Smooth muscle cell (in vitro differentiated cells): Measurements from ENCODE around the gene SP6. TPM values are rescaled to one million over a fixed set of nuclear protein-coding genes. Genes with fewer than 3 reads are reported as not detected.

Experiments used
- DNase-seq: peaks from one replicate; lab custom pipeline; 2025; ENCODE audit not compliant: unreplicated experiment; lab: John Stamatoyannopoulos, UW
- H2AFZ ChIP-seq: fragments of 200-600 bp; sonication (generic); 2 replicates; pipeline ENCODE4 v1.6.0; 2016; ENCODE audit warnings: antibody characterized with exemption, low read depth, mild to moderate bottlenecking
- H3F3A ChIP-seq: fragments of 200-600 bp; sonication (generic); 2 replicates; pipeline ENCODE4 v1.6.0; 2017; ENCODE audit warnings: antibody characterized with exemption, low read depth
- H3K27ac ChIP-seq: fragments of 200-600 bp; sonication (generic); 2 replicates; pipeline ENCODE4 v1.5.1; 2016; ENCODE audit warnings: low read depth, mild to moderate bottlenecking
- H3K27me3 ChIP-seq: fragments of 200-600 bp; sonication (generic); 2 replicates; pipeline ENCODE4 v1.6.1; 2016; ENCODE audit warnings: low read depth, mild to moderate bottlenecking
- H3K36me3 ChIP-seq: fragments of 200-600 bp; sonication (generic); 2 replicates; pipeline ENCODE4 v1.5.1; 2016; ENCODE audit warnings: low read depth
- H3K4me1 ChIP-seq: fragments of 200-600 bp; sonication (generic); 2 replicates; pipeline ENCODE4 v1.5.1; 2016; ENCODE audit warnings: low read depth
- H3K4me2 ChIP-seq: fragments of 200-600 bp; sonication (generic); 2 replicates; pipeline ENCODE4 v1.6.0; 2016; ENCODE audit warnings: mild to moderate bottlenecking
- H3K4me3 ChIP-seq: fragments of 200-600 bp; sonication (generic); 2 replicates; pipeline ENCODE4 v1.5.1; 2016; ENCODE audit warnings: mild to moderate bottlenecking
- H3K79me2 ChIP-seq: fragments of 200-600 bp; sonication (generic); 2 replicates; pipeline ENCODE4 v1.6.0; 2016; ENCODE audit warnings: low read depth, mild to moderate bottlenecking
- H3K9ac ChIP-seq: fragments of 200-600 bp; sonication (generic); 2 replicates; pipeline ENCODE4 v1.6.0; 2016; ENCODE audit warnings: low read depth
- H3K9me3 ChIP-seq: fragments of 200-600 bp; sonication (generic); replicated peaks from 2 replicates; pipeline ENCODE4 v1.5.1; 2016; ENCODE audit warnings: low read depth
- H4K20me1 ChIP-seq: fragments of 200-600 bp; sonication (generic); 2 replicates; pipeline ENCODE4 v1.6.0; 2016; ENCODE audit warnings: low read depth
- CTCF ChIP-seq: fragments of 200-600 bp; sonication (generic); IDR thresholded peaks from 2 replicates; pipeline ENCODE4 v1.5.1; 2017; ENCODE audit warnings: borderline replicate concordance, mild to moderate bottlenecking, antibody characterized with exemption; ENCODE audit not compliant: insufficient read depth, poor library complexity, severe bottlenecking
- WGBS: methylation state at CpG from one replicate; pipeline ENCODE4 v1.1.7; 2016; ENCODE audit warnings: low lambda C conversion rate; 5-methylcytosine and 5-hydroxymethylcytosine counted together
- polyA plus RNA-seq: library from polyadenylated mRNA; unstranded; fragments of >200 nt; fragmentation: Nextera tagmentation; extraction: Ambion mirVana; gene quantifications from 2 replicates; pipeline ENCODE4 v1.2.1, GENCODE V29; 2016
- total RNA-seq: library from RNA; depleted of rRNA; stranded (reverse); fragments of >200 nt; gene quantifications from 2 replicates; pipeline ENCODE4 v1.2.3, GENCODE V29; 2014

The SP6 gene
- total and polyA plus RNA-seq, 2 experiments from 2014 or later = 9.3 to 10.7 TPM

- peaks cover 6% of the 10 kb centered on the region for H3K4me1 ChIP-seq
- H3K79me2 ChIP-seq = peaks cover 16% of the 10 kb centered on the region
- WGBS = 90% methylated on average over 5 of the region's 5 CpGs
- TF ChIP-seq CTCF = no peak
- H3K4me3 ChIP-seq = no peak overlapping the region
- H3K36me3 ChIP-seq = no peaks in the 10 kb centered on the region
- H3F3A ChIP-seq = no peaks in the 10 kb centered on the region
- H2AFZ ChIP-seq = no peak overlapping the region
- no peak overlapping the region for H3K4me2 ChIP-seq
- H3K9ac ChIP-seq = no peak overlapping the region
- no peak overlapping the region for H3K27ac ChIP-seq
- H3K27me3 ChIP-seq = no peaks in the 10 kb centered on the region
- DNase-seq = no peak
- no peaks in the 10 kb centered on the region for H4K20me1 ChIP-seq
- no peaks in the 10 kb centered on the region for H3K9me3 ChIP-seq
Observed at GRCh38 chr17:47834756-47835155, 16.2 kb downstream of the SP6 start.

GRCh38 chr17:47831934-47832327, 19.0 kb downstream of the SP6 start:
- peak overlapping the region; percentile 9 for H3K9ac ChIP-seq
- H3K4me3 ChIP-seq = peak overlapping the region; percentile 74
- no peaks in the 10 kb centered on the region for H3K36me3 ChIP-seq
- H4K20me1 ChIP-seq = no peaks in the 10 kb centered on the region
- no peaks in the 10 kb centered on the region for H3K27me3 ChIP-seq
- H3K9me3 ChIP-seq = no peaks in the 10 kb centered on the region
- DNase-seq = no peak
- 23% methylated on average over 7 of the region's 7 CpGs for WGBS
- H3K79me2 ChIP-seq = peaks cover 25% of the 10 kb centered on the region
- H3F3A ChIP-seq = no peaks in the 10 kb centered on the region
- TF ChIP-seq CTCF = no peak
- H3K27ac ChIP-seq = peak overlapping the region; percentile 20
- H3K4me1 ChIP-seq = peaks cover 5% of the 10 kb centered on the region
- H3K4me2 ChIP-seq = peak overlapping the region; percentile 88
- H2AFZ ChIP-seq = no peak overlapping the region

GRCh38 chr17:47831003-47831933, 19.7 kb downstream of the SP6 start, which contains the start of the genes LRRC46 and MRPL10:
Gene LRRC46 (plus strand): TSS chr17:47831670. CDS start chr17:47831990, 320 bp downstream.
Gene MRPL10 (minus strand): TSS chr17:47831541. CDS start chr17:47831511, 30 bp downstream.
- TF ChIP-seq CTCF = peak; percentile 29
- H3K4me2 ChIP-seq = peak within 1 kb of the TSS; percentile 88
- 3% methylated on average over 42 of the region's 42 CpGs for WGBS
- no peaks in the 10 kb centered on the region for H3K27me3 ChIP-seq
- no peaks in the 10 kb centered on the region for H3K36me3 ChIP-seq
- no peaks in the 10 kb centered on the region for H3K9me3 ChIP-seq
- H3K9ac ChIP-seq = peak within 1 kb of the TSS; percentile 57
- H3K79me2 ChIP-seq = peaks cover 25% of the 10 kb centered on the region
- H3F3A ChIP-seq = no peaks in the 10 kb centered on the region
- peak within 1 kb of the TSS; percentile 74 for H3K4me3 ChIP-seq
- peak within 1 kb of the TSS; percentile 28 for H2AFZ ChIP-seq
- peak; percentile 75 for DNase-seq
- H3K27ac ChIP-seq = peak within 1 kb of the TSS; percentile 43
- H4K20me1 ChIP-seq = no peaks in the 10 kb centered on the region
- peaks cover 5% of the 10 kb centered on the region for H3K4me1 ChIP-seq
